Measurements from ENCODE around the gene MVB12B. TPM values are rescaled to one million over a fixed set of nuclear protein-coding genes. Genes with fewer than 3 reads are reported as not detected.

The MVB12B gene
- total and polyA plus RNA-seq, 2 of the 8 experiments (the other 6 are each of a cell fraction or from before 2014, with no cell fraction given): 2.6 to 5.0 TPM

DNA sequence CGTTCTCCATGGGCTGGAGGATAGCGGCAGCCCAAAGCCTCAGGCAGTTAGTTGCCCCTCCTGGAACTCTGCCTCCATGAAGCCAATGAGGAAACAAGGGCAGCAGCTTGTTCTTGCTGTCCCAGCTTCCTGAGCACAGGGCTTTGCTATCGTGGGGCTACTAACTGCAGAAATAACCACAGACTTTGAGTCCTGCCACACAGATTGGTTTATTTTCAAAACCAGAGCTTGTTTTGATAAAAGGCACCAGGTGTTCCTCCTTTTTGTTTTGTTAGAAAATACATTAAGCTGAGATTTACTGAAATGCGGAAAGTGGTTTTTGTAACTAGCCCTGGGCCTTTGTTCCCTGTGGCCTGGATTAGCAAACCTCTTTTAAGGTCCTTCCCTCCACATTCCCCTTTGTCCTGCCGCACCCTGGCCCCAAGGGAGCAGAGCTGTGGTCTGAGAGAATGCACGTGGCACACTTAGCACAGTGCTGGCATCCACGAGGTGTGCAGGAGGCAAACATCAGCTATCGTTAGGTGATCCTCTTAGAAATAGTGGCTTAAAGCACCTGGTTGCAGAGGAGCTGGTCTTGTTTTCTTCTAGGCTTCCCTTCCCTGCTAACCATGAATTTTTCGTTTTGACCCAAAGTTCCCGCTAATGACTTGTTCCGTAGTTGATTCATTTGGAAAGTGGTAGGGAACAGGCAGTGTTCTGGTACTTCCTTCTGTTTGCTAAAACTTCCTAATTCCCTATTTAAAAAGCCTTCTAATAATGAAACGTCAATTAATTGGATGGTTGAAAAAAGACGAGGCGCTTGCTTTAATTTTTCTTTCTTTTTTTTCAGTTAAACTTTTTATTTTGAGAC is 21.5 kb downstream of the MVB12B start:
- DNase-seq (ENCODE audit: low read depth in 1 of 2, low spot score in 2 of 2) (no peak), FAIRE-seq (peak; percentile 63)
- H4K20me1 ChIP-seq (replicated peaks in 1 of 2; ENCODE audit: control insufficient read depth in 1 of 2, insufficient read depth in 2 of 2, low read length in 2 of 2): no peaks in the 10 kb centered on the region
- peak overlapping the region; percentile 45 for H4K91ac ChIP-seq (replicated peaks; ENCODE audit: insufficient read length, low read length)
- H2BK12ac ChIP-seq (ENCODE audit: low read depth, low read length): peak overlapping the region; percentile 85; the same call in 1 of the 2 replicates
- no peaks in the 10 kb centered on the region for H3K79me1 ChIP-seq (ENCODE audit: low read depth, low read length)
- H3K9me3 ChIP-seq (ENCODE audit: insufficient read depth in 2 of 2, low read depth in 1 of 2, low read length in 1 of 2): no peaks in the 10 kb centered on the region; a peak in 1 of 4 replicates
- H4K5ac ChIP-seq (ENCODE audit: insufficient read length, low read depth, low read length): peak overlapping the region; percentile 1
- H3K9ac ChIP-seq (replicated peaks in 1 of 4; ENCODE audit: extremely low read depth in 1 of 4, low read depth in 3 of 4, low read length in 3 of 4): peak overlapping the region in 2 of 4 experiments; percentile 3 to 7; a peak in 2 of 7 replicates
- no peak overlapping the region for H3K4me3 ChIP-seq (ENCODE audit: extremely low read depth in 1 of 4, insufficient read depth in 2 of 4, low read depth in 3 of 4, low read length in 4 of 4)
- 0 out of 2 replicates have a peak overlapping the region, but pooled peaks have one; percentile 40 for H2BK20ac ChIP-seq (ENCODE audit: low read length)
- H2BK5ac ChIP-seq (ENCODE audit: low read depth, low read length): peak overlapping the region; percentile 69; the same call in 1 of the 2 replicates
- 0 out of 7 replicates have a peak, but pooled peaks cover 0 to 2% (median 0%) of the 10 kb centered on the region in 4 experiments for H3K27me3 ChIP-seq (replicated peaks in 1 of 4; ENCODE audit: control insufficient read depth in 3 of 4, extremely low read depth in 1 of 4, insufficient read depth in 3 of 4, low read length in 3 of 4)
- POLR2A ChIA-PET (ENCODE audit: partially characterized antibody): interaction anchor here (0.8 to 1.1 kb wide), 2 partner anchors 8 to 19 kb away, joined by 3 read pairs; no protein-coding TSS in a partner anchor
- 61% methylated on average over 14 of the region's 14 CpGs; no CpG with 5 or more reads in 1 of the 2 experiments for WGBS, 2 experiments (ENCODE audit: extremely low coverage in 1 of 2, insufficient coverage in 1 of 2, insufficient read length in 1 of 2, insufficient replicate concordance in 2 of 2, low coverage in 1 of 2, low lambda C conversion rate in 2 of 2, missing lambda C conversion rate in 1 of 2)
- H3K4me2 ChIP-seq (ENCODE audit: insufficient read depth in 1 of 2, low read depth in 2 of 2, low read length in 2 of 2): peak overlapping the region in 1 of 2 experiments; percentile 17; a peak in 2 of 4 replicates
- peaks cover 2 to 11% (median 7%) of the 10 kb centered on the region in 4 experiments for H3K4me1 ChIP-seq (replicated peaks in 1 of 4; ENCODE audit: control insufficient read depth in 3 of 4, insufficient read depth in 4 of 4, low read length in 3 of 4)
- CTCF ChIA-PET (ENCODE audit: partially characterized antibody): interaction anchor here (0.9 to 1.3 kb wide), 3 partner anchors 11 to 102 kb away, joined by 3 to 5 read pairs (median 4); no protein-coding TSS in a partner anchor
- no peak overlapping the region for H3K14ac ChIP-seq (ENCODE audit: insufficient read length)
- H4K8ac ChIP-seq (ENCODE audit: extremely low read depth, insufficient read depth, low read length): no peak overlapping the region
- H2AFZ ChIP-seq (ENCODE audit: low read length): peak overlapping the region; percentile 18
- H3K23ac ChIP-seq (ENCODE audit: insufficient read length): no peak overlapping the region
- no peak overlapping the region for H3K56ac ChIP-seq (replicated peaks; ENCODE audit: insufficient read length, low read depth, low read length)
- no peaks in the 10 kb centered on the region; the same call in 1 of the 2 replicates for H3K23me2 ChIP-seq (ENCODE audit: low read depth, low read length)
- no peak overlapping the region for H3K4ac ChIP-seq (replicated peaks; ENCODE audit: insufficient read length, low read depth, low read length)
- no peak overlapping the region for H3K27ac ChIP-seq (ENCODE audit: low read depth, low read length)
- peak overlapping the region; percentile 80 for H3K18ac ChIP-seq (ENCODE audit: extremely low read depth, low read length)
- H3K36me3 ChIP-seq (ENCODE audit: control insufficient read depth in 2 of 4, insufficient read depth in 4 of 4, low read length in 3 of 4): no peaks in the 10 kb centered on the region; a peak in 2 of 8 replicates
- H2BK15ac ChIP-seq (ENCODE audit: low read length): 0 out of 2 replicates have a peak overlapping the region, but pooled peaks have one; percentile 48
- no peak overlapping the region for H2BK120ac ChIP-seq (replicated peaks; ENCODE audit: low read depth, low read length)
- no peaks in the 10 kb centered on the region for H3K79me2 ChIP-seq (ENCODE audit: control insufficient read depth in 1 of 2, insufficient read depth in 2 of 2, low read length in 2 of 2)
- H2AK5ac ChIP-seq (ENCODE audit: low read depth, low read length): no peak overlapping the region
- peak; percentile 38 for TF ChIP-seq ASH2L (IDR thresholded peaks at IDR 0.05; ENCODE audit: low read length)
